GM19193 (cell line): ENCODE measurements around the gene MS4A18.

Source experiments
- POLR2A ChIP-seq: IDR thresholded peaks from 4 replicates; pipeline ENCODE4 v1.6.1; 2011; ENCODE audit not compliant: insufficient read depth, insufficient read length; ENCODE audit errors: extremely low read depth

MS4A18 gene

GRCh38 chr11:60772666-60773065, 48.1 kb downstream of the MS4A18 start:
- no peak for TF ChIP-seq POLR2A

GRCh38 chr11:60774726-60775125, 50.2 kb downstream of the MS4A18 start:
- no peak for TF ChIP-seq POLR2A

- no peak for TF ChIP-seq POLR2A
Observed at GRCh38 chr11:60775420-60775961, 51.0 kb downstream of the MS4A18 start.

DNA sequence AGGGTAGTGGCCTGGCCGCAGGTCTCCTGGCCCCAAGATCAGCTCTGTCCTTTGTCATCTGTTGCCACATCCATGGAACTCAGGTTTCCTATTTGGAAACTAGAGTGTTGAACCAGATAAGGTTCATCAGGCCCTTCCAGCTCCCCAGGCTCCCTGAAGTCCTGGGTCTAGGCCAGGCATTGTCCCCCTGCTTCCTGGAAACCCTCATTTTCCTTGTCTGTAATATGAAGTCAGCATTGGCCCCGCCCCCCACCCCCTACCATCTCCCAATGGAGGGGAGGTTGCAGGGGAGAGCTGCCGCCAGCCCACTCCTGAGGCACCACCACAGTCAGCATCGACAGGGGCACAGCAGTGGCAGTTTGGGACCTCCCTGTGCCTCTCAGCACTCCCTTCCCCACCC, 51.6 kb downstream of the MS4A18 start:
- TF ChIP-seq POLR2A: no peak

- TF ChIP-seq POLR2A: no peak
Observed at GRCh38 chr11:60777106-60777505, 52.6 kb downstream of the MS4A18 start.

DNA sequence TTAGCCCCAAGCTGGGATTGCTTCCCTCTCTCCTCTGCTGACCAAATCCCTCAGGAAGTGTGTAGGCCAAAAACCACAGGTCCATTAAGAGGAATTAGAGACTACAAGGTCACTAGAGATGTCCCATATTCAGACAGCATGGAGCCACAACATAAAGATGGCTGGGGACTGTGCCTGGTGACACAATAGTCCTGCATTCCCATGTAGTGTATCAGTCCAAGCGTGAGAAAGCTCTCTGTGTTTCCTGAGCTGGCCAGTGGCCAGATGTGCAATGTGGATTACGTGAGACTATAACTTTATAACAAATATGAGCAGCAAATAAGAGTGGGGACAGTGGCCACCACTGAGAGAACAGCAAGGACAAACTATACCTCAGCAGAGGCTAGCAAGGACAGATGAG, 53.1 kb downstream of the MS4A18 start:
- no peak for TF ChIP-seq POLR2A

- no peak for TF ChIP-seq POLR2A
Observed at GRCh38 chr11:60780065-60780464, 55.5 kb downstream of the MS4A18 start.

GRCh38 chr11:60780774-60781173, 56.3 kb downstream of the MS4A18 start:
- no peak for TF ChIP-seq POLR2A

DNA sequence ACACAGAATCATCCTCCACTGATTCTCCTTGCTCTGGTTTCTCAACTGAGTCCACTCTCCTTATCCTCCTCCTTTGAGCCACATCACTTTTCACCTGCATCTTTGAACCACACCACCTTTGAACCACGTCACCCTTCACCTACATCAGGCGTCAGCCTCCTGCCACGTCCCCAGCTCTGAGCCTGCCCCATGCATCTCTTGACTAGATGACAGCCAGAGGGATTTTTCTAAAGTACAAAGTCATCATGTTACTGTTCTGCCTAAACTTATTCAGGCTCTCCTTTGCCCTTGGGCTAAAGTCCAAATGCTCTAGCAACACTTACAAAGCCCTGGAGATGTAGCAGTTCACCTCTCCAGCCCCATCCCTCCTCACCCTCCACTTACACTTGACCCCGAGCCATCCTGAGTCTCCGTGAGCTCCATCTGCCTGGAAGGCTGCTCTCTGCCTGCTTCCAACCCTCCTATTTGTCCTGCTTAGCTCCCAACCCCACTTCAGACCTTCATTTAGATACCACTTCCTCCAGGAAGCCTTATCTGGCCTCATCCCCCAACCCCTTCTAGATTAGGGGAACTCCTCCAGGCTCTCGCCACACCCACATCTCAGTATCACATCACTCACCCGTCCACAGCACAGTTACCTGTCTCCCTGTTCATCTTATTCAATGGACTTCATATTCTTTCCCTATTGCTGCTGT, 56.9 kb downstream of the MS4A18 start:
- TF ChIP-seq POLR2A: no peak

- TF ChIP-seq POLR2A: no peak
Observed at GRCh38 chr11:60781981-60782316, 57.4 kb downstream of the MS4A18 start.

- TF ChIP-seq POLR2A: no peak
Observed at GRCh38 chr11:60782393-60783140, 58.0 kb downstream of the MS4A18 start.

DNA sequence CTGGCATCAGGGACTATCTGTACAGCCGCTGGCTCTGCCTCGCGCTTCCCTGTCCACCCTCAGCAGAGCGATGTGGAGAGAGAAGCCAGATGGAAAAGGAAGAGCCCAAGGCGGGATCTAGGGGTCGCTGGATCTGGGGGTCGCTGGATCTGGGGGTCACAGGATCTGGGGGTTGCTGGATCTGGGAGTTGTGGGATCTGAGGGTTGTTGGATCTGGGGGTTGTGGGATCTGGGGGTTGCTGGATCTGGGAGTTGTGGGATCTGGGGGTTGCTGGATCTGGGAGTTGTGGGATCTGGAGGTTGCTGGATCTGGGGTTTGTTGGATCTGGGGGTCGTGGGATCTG, 58.6 kb downstream of the MS4A18 start:
- TF ChIP-seq POLR2A: no peak

DNA sequence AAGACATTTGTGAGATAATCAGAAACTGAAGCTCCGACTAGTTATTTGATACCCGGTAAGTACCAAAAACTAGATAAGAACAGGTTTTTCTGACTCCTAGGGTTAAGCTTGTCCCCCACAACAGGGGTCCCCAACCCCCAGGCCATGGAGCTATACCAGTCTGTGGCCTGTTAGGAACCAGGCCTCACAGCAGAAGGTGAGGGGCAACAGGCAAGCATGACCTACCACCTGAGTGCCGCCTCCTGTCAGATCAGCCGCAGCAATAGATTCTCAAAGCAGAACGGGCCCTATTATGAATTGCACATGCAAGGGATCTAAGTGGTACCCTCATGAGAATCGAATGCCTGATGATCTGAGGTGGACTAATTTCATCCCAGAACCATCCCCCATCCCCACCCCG, 59.4 kb downstream of the MS4A18 start:
- TF ChIP-seq POLR2A: no peak

DNA sequence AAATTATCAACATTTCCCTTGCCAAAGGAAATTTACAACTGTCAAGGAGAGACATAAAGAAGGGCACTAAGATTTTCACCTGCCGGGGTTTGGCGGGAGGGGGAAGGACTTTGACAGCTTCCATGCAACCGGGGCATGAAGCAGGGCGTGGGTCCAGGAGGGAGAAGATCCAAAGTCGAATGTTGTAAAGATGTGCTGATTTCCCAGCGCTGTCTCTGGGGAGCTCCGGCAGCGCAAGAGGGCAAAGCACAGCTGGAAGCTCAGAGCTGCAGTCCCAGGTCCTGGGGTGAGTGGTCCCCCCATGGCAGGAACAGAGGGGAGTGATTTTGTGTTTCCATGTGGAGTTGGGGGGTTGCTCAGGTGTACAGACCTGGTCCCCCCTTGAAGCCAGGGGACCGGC, 60.6 kb downstream of the MS4A18 start, which contains the start of gene MS4A10:
Gene MS4A10, plus strand, starts transcription at position 198 of the 400 bp plus-strand sequence. CDS start 5,003 bp downstream, outside the sequence.
- TF ChIP-seq POLR2A: no peak

DNA sequence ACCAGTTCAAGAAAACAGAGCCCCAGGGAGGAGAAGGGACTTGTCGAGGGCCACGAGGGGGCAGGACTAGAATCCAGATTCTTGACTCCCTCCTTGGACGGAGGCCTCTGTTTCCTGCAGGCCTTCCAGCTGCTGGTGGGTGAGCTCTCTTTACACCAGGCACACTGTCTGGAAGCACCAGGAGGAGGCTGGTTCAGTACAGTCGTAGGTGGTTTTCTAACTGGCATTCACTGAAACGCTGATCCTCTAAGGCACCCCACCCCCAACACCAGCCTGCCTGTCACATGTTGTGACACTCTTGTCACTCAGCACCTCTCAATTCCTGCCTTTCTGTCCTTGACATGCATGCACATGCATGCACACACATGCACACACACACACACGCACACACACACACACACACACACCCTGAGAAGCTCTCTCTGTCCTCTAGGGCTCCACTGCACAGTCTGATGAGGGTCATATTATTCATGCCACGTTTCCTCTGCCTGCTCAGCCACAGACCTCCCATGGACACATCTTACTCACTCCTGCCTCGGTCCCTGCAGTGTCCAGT, 61.4 kb downstream of the MS4A18 start:
- TF ChIP-seq POLR2A: no peak
